GM21723 (cell line): ENCODE data around the gene GOLGA6L10.
A peak's percentile ranks its signal among the peaks of the same experiment; 100 is the strongest.
"Not testable (repeated sequence)": the region's sequence is repeated elsewhere in the genome, so short reads cannot be mapped to it uniquely, and the experiment has no call there.

Experiments used
- ATAC-seq: cut with Tn5 transposase; IDR thresholded peaks from one replicate; pipeline ENCODE4 v1.9.1; 2021; ENCODE audit warnings: mild to moderate bottlenecking, moderate library complexity; ENCODE audit not compliant: unreplicated experiment

Gene GOLGA6L10

GRCh38 chr15:82349375-82349774 is at the start of gene GOLGA6L10:
Gene GOLGA6L10 (minus strand): TSS chr15:82349475. CDS start chr15:82349375, 100 bp downstream.
- ATAC-seq, result not testable (repeated sequence)

GRCh38 chr15:82398785-82399184 is 49.5 kb upstream of the GOLGA6L10 start:
- ATAC-seq, result peak; percentile 16

- no peak for ATAC-seq
Observed at GRCh38 chr15:82397817-82398216, 48.5 kb upstream of the GOLGA6L10 start.

- ATAC-seq, result not testable (repeated sequence)
Observed at GRCh38 chr15:82395788-82396187, 46.5 kb upstream of the GOLGA6L10 start.

- no peak for ATAC-seq
Observed at GRCh38 chr15:82393671-82394070, 44.4 kb upstream of the GOLGA6L10 start.

GRCh38 chr15:82392077-82392476 is 42.8 kb upstream of the GOLGA6L10 start:
- not testable (repeated sequence) for ATAC-seq

GRCh38 chr15:82390152-82390551 is 40.9 kb upstream of the GOLGA6L10 start:
- not testable (repeated sequence) for ATAC-seq

GRCh38 chr15:82387209-82387608 is 37.9 kb upstream of the GOLGA6L10 start:
- ATAC-seq, result not testable (repeated sequence)

GRCh38 chr15:82381330-82381955 is 32.2 kb upstream of the GOLGA6L10 start:
- ATAC-seq, result not testable (repeated sequence)

- not testable (repeated sequence) for ATAC-seq
Observed at GRCh38 chr15:82379552-82379951, 30.3 kb upstream of the GOLGA6L10 start.

- ATAC-seq, result not testable (repeated sequence)
Observed at GRCh38 chr15:82373661-82374060, 24.4 kb upstream of the GOLGA6L10 start.

- ATAC-seq, result no peak
Observed at GRCh38 chr15:82371656-82372055, 22.4 kb upstream of the GOLGA6L10 start.

- not testable (repeated sequence) for ATAC-seq
Observed at GRCh38 chr15:82367790-82368189, 18.5 kb upstream of the GOLGA6L10 start.

- peak; percentile 88 for ATAC-seq
Observed at GRCh38 chr15:82365692-82366323, 16.5 kb upstream of the GOLGA6L10 start.

GRCh38 chr15:82364548-82364947 is 15.3 kb upstream of the GOLGA6L10 start:
- not testable (repeated sequence) for ATAC-seq

- not testable (repeated sequence) for ATAC-seq
Observed at GRCh38 chr15:82362790-82363189, 13.5 kb upstream of the GOLGA6L10 start.

- ATAC-seq, result not testable (repeated sequence)
Observed at GRCh38 chr15:82360618-82361017, 11.3 kb upstream of the GOLGA6L10 start.

GRCh38 chr15:82355055-82355454 is 5.8 kb upstream of the GOLGA6L10 start:
- not testable (repeated sequence) for ATAC-seq

GRCh38 chr15:82354546-82354945 is 5.3 kb upstream of the GOLGA6L10 start:
- ATAC-seq, result not testable (repeated sequence)

- not testable (repeated sequence) for ATAC-seq
Observed at GRCh38 chr15:82347645-82348044, 1.6 kb downstream of the GOLGA6L10 start.

GRCh38 chr15:82345176-82345575 is 4.1 kb downstream of the GOLGA6L10 start:
- not testable (repeated sequence) for ATAC-seq

- ATAC-seq, result not testable (repeated sequence)
Observed at GRCh38 chr15:82344421-82344820, 4.9 kb downstream of the GOLGA6L10 start.
